ENCODE measurements around the gene TRIM65. TPM values are rescaled to one million over a fixed set of nuclear protein-coding genes. Genes with fewer than 3 reads are reported as not detected.
"Not testable (repeated sequence)": the region's sequence is repeated elsewhere in the genome, so short reads cannot be mapped to it uniquely, and the experiment has no call there.

The TRIM65 gene
- total RNA-seq, 6 experiments from 2014 or later = 5.9 to 8.1 (median 7.6) TPM

GRCh38 chr17:75891022-75891604, 5.6 kb downstream of the TRIM65 start:
- no CpG with 5 or more reads among the region's 31 CpGs for WGBS (ENCODE audit: insufficient coverage, low coverage, low lambda C conversion rate, missing lambda C conversion rate)
- intact Hi-C loops (cut with DNase I) = no loop called here
- Histone ChIP-seq H3K9me3 (no peaks in the 10 kb centered on the region), H3K27ac (no peak overlapping the region), H3K4me3 (no peak overlapping the region), H3K36me3 (no peaks in the 10 kb centered on the region), H3K4me1 (peaks cover 0 to 22% (median 3%) of the 10 kb centered on the region in 4 donors), H3K27me3 (no peaks in the 10 kb centered on the region)
- no peak for TF ChIP-seq POLR2A (IDR thresholded peaks at IDR 0.05)
- TF ChIP-seq CTCF (IDR thresholded peaks at IDR 0.05) = no peak
- peak; percentile 20 to 76 (median 37) for ATAC-seq
- DNase-seq = peak in 1 of 3 donors; percentile 62

DNA sequence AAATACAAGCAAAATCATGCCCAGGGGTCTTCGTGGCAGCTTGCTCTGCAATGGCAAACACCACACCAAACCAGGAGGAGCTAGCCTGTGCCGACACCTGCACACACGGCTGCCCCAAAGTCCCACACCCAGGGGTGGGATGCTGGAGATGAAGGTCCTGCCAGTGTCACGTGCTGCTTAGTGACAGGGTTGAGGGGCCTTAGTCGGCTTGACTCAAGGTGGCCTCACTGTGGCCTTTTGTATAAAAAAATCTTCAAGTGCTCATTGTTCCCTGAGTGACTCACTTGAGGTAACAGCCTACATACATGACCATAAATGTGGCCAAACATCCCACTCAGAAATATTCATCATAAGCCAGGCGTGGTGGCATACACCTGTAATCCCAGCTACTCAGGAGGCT, 7.3 kb downstream of the TRIM65 start:
- no peak for DNase-seq
- Histone ChIP-seq H3K4me3 (no peak overlapping the region), H3K27ac (no peak overlapping the region), H3K27me3 (no peaks in the 10 kb centered on the region), H3K36me3 (no peaks in the 10 kb centered on the region), H3K9me3 (no peaks in the 10 kb centered on the region), H3K4me1 (peaks cover 0 to 15% (median 3%) of the 10 kb centered on the region in 4 donors)
- intact Hi-C loops (cut with DNase I) = no loop called here
- TF ChIP-seq CTCF (IDR thresholded peaks at IDR 0.05) (no peak), POLR2A (IDR thresholded peaks at IDR 0.05) (no peak)
- no peak for ATAC-seq
- 60% methylated on average over 3 of the region's 6 CpGs for WGBS (ENCODE audit: insufficient coverage, low coverage, low lambda C conversion rate, missing lambda C conversion rate)

- Histone ChIP-seq H3K4me1 (peaks cover 0 to 15% (median 3%) of the 10 kb centered on the region in 4 donors), H3K27me3 (no peaks in the 10 kb centered on the region), H3K27ac (no peak overlapping the region), H3K9me3 (no peaks in the 10 kb centered on the region), H3K4me3 (no peak overlapping the region), H3K36me3 (no peaks in the 10 kb centered on the region)
- ATAC-seq (no peak), DNase-seq (no peak)
- intact Hi-C loops (cut with DNase I) = no loop called here
- 95% methylated on average over 3 of the region's 6 CpGs for WGBS (ENCODE audit: insufficient coverage, low coverage, low lambda C conversion rate, missing lambda C conversion rate)
- TF ChIP-seq POLR2A (IDR thresholded peaks at IDR 0.05) (no peak), CTCF (IDR thresholded peaks at IDR 0.05) (no peak)
These were observed 8.3 kb downstream of the TRIM65 start for GRCh38 chr17:75888484-75888883.

- WGBS (ENCODE audit: insufficient coverage, low coverage, low lambda C conversion rate, missing lambda C conversion rate) = 86% methylated on average over 8 of the region's 9 CpGs
- H3K36me3 ChIP-seq; H3K27ac ChIP-seq; H3K4me3 ChIP-seq; H3K9me3 ChIP-seq; ATAC-seq; intact Hi-C loops (cut with DNase I); DNase-seq; H3K27me3 ChIP-seq; H3K4me1 ChIP-seq: not testable (repeated sequence)
These were observed 10.9 kb downstream of the TRIM65 start for GRCh38 chr17:75885860-75886259.

- no peak for DNase-seq
- WGBS (ENCODE audit: insufficient coverage, low coverage, low lambda C conversion rate, missing lambda C conversion rate) = 65% methylated on average over 7 of the region's 8 CpGs
- no peak for ATAC-seq
- Histone ChIP-seq H3K27me3 (no peaks in the 10 kb centered on the region), H3K4me1 (no peaks in the 10 kb centered on the region), H3K27ac (no peak overlapping the region), H3K9me3 (no peaks in the 10 kb centered on the region), H3K4me3 (no peak overlapping the region), H3K36me3 (no peaks in the 10 kb centered on the region)
- no peak for TF ChIP-seq CTCF (IDR thresholded peaks at IDR 0.05)
- TF ChIP-seq POLR2A (IDR thresholded peaks at IDR 0.05) = no peak
- intact Hi-C loops (cut with DNase I) = no loop called here
These were observed 11.3 kb downstream of the TRIM65 start for GRCh38 chr17:75885431-75885830.

Measured in right lobe of liver (tissue), 6 donors.